Panc1 (cell line): ENCODE measurements around the gene TSPAN5. TPM values are rescaled to one million over a fixed set of nuclear protein-coding genes. Genes with fewer than 3 reads are reported as not detected.

ENCODE experiments used
- ATAC-seq: fragments of 200-7000 bp; cut with Tn5 transposase; 2 replicates; pipeline ENCODE4 v1.9.1; 2020; ENCODE audit warnings: mild to moderate bottlenecking, moderate library complexity
- BruUV-seq: library from RNA; stranded (reverse); fragments of 400-500 nt; replicated peaks from 2 replicates; lab custom pipeline; 2021; lab: Mats Ljungman, UMichigan
- CTCF ChIA-PET: fragments of 300-600 bp; sonication (Branson Sonifier 250); formaldehyde crosslinking; loops from one replicate; lab custom pipeline; 2022; ENCODE audit warnings: antibody characterized with exemption; lab: Charles Lee
- POLR2A ChIA-PET: fragments of 300-600 bp; sonication (Branson Sonifier 250); formaldehyde crosslinking; loops from one replicate; lab custom pipeline; 2022; ENCODE audit warnings: antibody characterized with exemption; lab: Charles Lee
- DNase-seq: peaks from one replicate; pipeline ENCODE4 v3.0.0-alpha.2; 2010; ENCODE audit warnings: low read depth, low spot score
- H3K27ac ChIP-seq: 2 replicates; pipeline ENCODE4 v1.5.1; 2011; ENCODE audit warnings: mild to moderate bottlenecking, low read length, inconsistent platforms
- H3K27me3 ChIP-seq: fragments of 200-500 bp; sonication (Bioruptor generic); 2 replicates; pipeline ENCODE4 v1.6.0; 2014; ENCODE audit warnings: low read length, inconsistent platforms; ENCODE audit not compliant: control insufficient read depth, insufficient read depth
- H3K36me3 ChIP-seq: fragments of 200-500 bp; sonication (Bioruptor generic); 2 replicates; pipeline ENCODE4 v1.5.1; 2014; ENCODE audit warnings: inconsistent platforms, mild to moderate bottlenecking, low read length, moderate library complexity; ENCODE audit not compliant: control insufficient read depth, insufficient read depth
- H3K4me1 ChIP-seq: 2 replicates; pipeline ENCODE4 v1.5.1; 2011; ENCODE audit warnings: inconsistent platforms, mild to moderate bottlenecking, low read length, moderate library complexity; ENCODE audit not compliant: control insufficient read depth, insufficient read depth
- H3K4me3 ChIP-seq, 2 experiments: 2 replicates each; pipeline ENCODE4 v1.5.1; 2011 to 2012; ENCODE audit warnings: low read depth in 2 of 2, low read length in 2 of 2, mild to moderate bottlenecking in 2 of 2, inconsistent platforms in 1 of 2, moderate library complexity in 1 of 2
- H3K9me3 ChIP-seq: fragments of 200-500 bp; sonication (Bioruptor generic); 2 replicates; pipeline ENCODE4 v1.5.1; 2014; ENCODE audit warnings: low read depth, mild to moderate bottlenecking, inconsistent platforms, low read length, moderate library complexity; ENCODE audit not compliant: control insufficient read depth, insufficient read depth
- POLR2AphosphoS5 ChIP-seq: IDR thresholded peaks from 2 replicates; pipeline ENCODE4 v1.6.1; 2012; ENCODE audit warnings: mild to moderate bottlenecking, low read depth, low read length, moderate library complexity
- REST ChIP-seq, 2 experiments: IDR thresholded peaks; 2 replicates each; pipeline ENCODE4 v1.6.1; 2011 to 2012; ENCODE audit warnings: low read depth in 2 of 2, control low read depth in 1 of 2, low read length in 1 of 2, mild to moderate bottlenecking in 1 of 2, moderate library complexity in 1 of 2; ENCODE audit not compliant: insufficient read depth in 1 of 2
- SIN3A ChIP-seq: IDR thresholded peaks from 2 replicates; pipeline ENCODE4 v1.6.1; 2012; ENCODE audit warnings: low read depth, mild to moderate bottlenecking, low read length, moderate library complexity, borderline replicate concordance; ENCODE audit not compliant: insufficient read depth
- TCF7L2 ChIP-seq: IDR thresholded peaks from 2 replicates; pipeline ENCODE4 v1.6.1; 2011; ENCODE audit warnings: mild to moderate bottlenecking, low read depth, low read length, inconsistent platforms
- in situ Hi-C: cut with HindIII; loops from 2 replicates; pipeline ENCODE4 v1.10.0; 2016; ENCODE audit warnings: low sequenced_read_pairs, low pct_unique_long_range_greater_than_20kb
- intact Hi-C: fragments of 100-400 bp; cut with micrococcal nuclease; formaldehyde crosslinking; loops from one replicate; pipeline ENCODE4 v1.10.0; 2022; ENCODE audit not compliant: unreplicated experiment
- total RNA-seq: library from RNA; stranded (reverse); gene quantifications from one replicate; pipeline ENCODE4 v1.2.1, GENCODE V29; 2021; ENCODE audit not compliant: unreplicated experiment
- TF ChIP-seq, protein P1 (sequence below): fragments of 450-650 bp; IDR thresholded peaks from 2 replicates; pipeline ENCODE4 v1.5.1; 2017; ENCODE audit warnings: mild to moderate bottlenecking

The TSPAN5 gene
- total RNA-seq, 1 experiment from 2014 or later, result 61.9 TPM

GRCh38 chr4:98639523-98639922 lies 18.9 kb downstream of the TSPAN5 start:
- ATAC-seq (no peak), DNase-seq (no peak)
- CTCF ChIA-PET, result no interaction called here
- Histone ChIP-seq H3K4me1 (peaks cover 69% of the 10 kb centered on the region), H3K27ac (peak overlapping the region; percentile 69; the same call in 1 of the 2 replicates), H3K36me3 (no peaks in the 10 kb centered on the region), H3K4me3 (no peak overlapping the region), H3K9me3 (no peaks in the 10 kb centered on the region), H3K27me3 (no peaks in the 10 kb centered on the region)
- intact Hi-C loops, result no loop called here
- BruUV-seq, result no TSS peak
- POLR2A ChIA-PET, result interaction anchor here (0.6 kb wide), 1 partner anchor 429 kb away, joined by 10 read pairs; no protein-coding TSS in a partner anchor
- in situ Hi-C loops, result no loop called here
- no peak for TF ChIP-seq POLR2AphosphoS5
- TF ChIP-seq SIN3A, result no peak
- no peak for TF ChIP-seq REST (IDR thresholded peaks at IDR 0.05; ENCODE audit: insufficient read depth in 1 of 2, low read depth in 2 of 2, low read length in 1 of 2)
- TF ChIP-seq TCF7L2, result no peak
- TF ChIP-seq, protein P1, sequence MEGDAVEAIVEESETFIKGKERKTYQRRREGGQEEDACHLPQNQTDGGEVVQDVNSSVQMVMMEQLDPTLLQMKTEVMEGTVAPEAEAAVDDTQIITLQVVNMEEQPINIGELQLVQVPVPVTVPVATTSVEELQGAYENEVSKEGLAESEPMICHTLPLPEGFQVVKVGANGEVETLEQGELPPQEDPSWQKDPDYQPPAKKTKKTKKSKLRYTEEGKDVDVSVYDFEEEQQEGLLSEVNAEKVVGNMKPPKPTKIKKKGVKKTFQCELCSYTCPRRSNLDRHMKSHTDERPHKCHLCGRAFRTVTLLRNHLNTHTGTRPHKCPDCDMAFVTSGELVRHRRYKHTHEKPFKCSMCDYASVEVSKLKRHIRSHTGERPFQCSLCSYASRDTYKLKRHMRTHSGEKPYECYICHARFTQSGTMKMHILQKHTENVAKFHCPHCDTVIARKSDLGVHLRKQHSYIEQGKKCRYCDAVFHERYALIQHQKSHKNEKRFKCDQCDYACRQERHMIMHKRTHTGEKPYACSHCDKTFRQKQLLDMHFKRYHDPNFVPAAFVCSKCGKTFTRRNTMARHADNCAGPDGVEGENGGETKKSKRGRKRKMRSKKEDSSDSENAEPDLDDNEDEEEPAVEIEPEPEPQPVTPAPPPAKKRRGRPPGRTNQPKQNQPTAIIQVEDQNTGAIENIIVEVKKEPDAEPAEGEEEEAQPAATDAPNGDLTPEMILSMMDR, result no peak

GRCh38 chr4:98639108-98639507 lies 19.3 kb downstream of the TSPAN5 start:
- POLR2A ChIA-PET, result no interaction called here
- H3K4me1 ChIP-seq, result peaks cover 68% of the 10 kb centered on the region
- in situ Hi-C loops, result no loop called here

More at GRCh38 chr4:98639108-98639507, 19.3 kb downstream of the TSPAN5 start:
- intact Hi-C loops, result no loop called here
- H3K27ac ChIP-seq, result peak overlapping the region; percentile 69; the same call in 1 of the 2 replicates
- CTCF ChIA-PET, result no interaction called here
- BruUV-seq, result no TSS peak
- TF ChIP-seq POLR2AphosphoS5 (no peak), REST (IDR thresholded peaks at IDR 0.05; ENCODE audit: insufficient read depth in 1 of 2, low read depth in 2 of 2, low read length in 1 of 2) (no peak)
- no peak for ATAC-seq
- no peaks in the 10 kb centered on the region for H3K27me3 ChIP-seq
- DNase-seq, result no peak
- H3K9me3 ChIP-seq, result no peaks in the 10 kb centered on the region
- H3K4me3 ChIP-seq, result no peak overlapping the region
- H3K36me3 ChIP-seq, result no peaks in the 10 kb centered on the region
